GM19193 (cell line): Measurements from ENCODE around the gene TNRC18.

Experiments used
- POLR2A ChIP-seq: IDR thresholded peaks from 4 replicates; pipeline ENCODE4 v1.6.1; 2011; ENCODE audit not compliant: insufficient read depth, insufficient read length; ENCODE audit errors: extremely low read depth

The TNRC18 gene

GRCh38 chr7:5406957-5407945 lies 16.4 kb downstream of the TNRC18 start:
- no peak for TF ChIP-seq POLR2A

- no peak for TF ChIP-seq POLR2A
These were observed 19.2 kb downstream of the TNRC18 start for GRCh38 chr7:5404421-5404826.

GRCh38 chr7:5403442-5403841 lies 20.2 kb downstream of the TNRC18 start:
- TF ChIP-seq POLR2A, result no peak

- TF ChIP-seq POLR2A, result no peak
These were observed 25.9 kb downstream of the TNRC18 start for GRCh38 chr7:5397736-5398135.

GRCh38 chr7:5396999-5397663 lies 26.5 kb downstream of the TNRC18 start:
- TF ChIP-seq POLR2A, result peak; percentile 74

- TF ChIP-seq POLR2A, result no peak
These were observed 27.1 kb downstream of the TNRC18 start for GRCh38 chr7:5396542-5396941.

GRCh38 chr7:5395246-5395645 lies 28.4 kb downstream of the TNRC18 start:
- TF ChIP-seq POLR2A, result no peak

- no peak for TF ChIP-seq POLR2A
These were observed 29.1 kb downstream of the TNRC18 start for GRCh38 chr7:5394264-5395105.

GRCh38 chr7:5393748-5394147 lies 29.9 kb downstream of the TNRC18 start:
- no peak for TF ChIP-seq POLR2A

- TF ChIP-seq POLR2A, result no peak
These were observed 30.3 kb downstream of the TNRC18 start for GRCh38 chr7:5393328-5393727.

GRCh38 chr7:5390918-5391317 lies 32.7 kb downstream of the TNRC18 start:
- no peak for TF ChIP-seq POLR2A

GRCh38 chr7:5388905-5389433 lies 34.7 kb downstream of the TNRC18 start:
- TF ChIP-seq POLR2A, result no peak

- TF ChIP-seq POLR2A, result no peak
These were observed 35.2 kb downstream of the TNRC18 start for GRCh38 chr7:5388273-5388901.

- TF ChIP-seq POLR2A, result no peak
These were observed 35.9 kb downstream of the TNRC18 start for GRCh38 chr7:5387711-5388245.
